ENCODE results near the gene GPSM1. TPM values are rescaled to one million over a fixed set of nuclear protein-coding genes. Genes with fewer than 3 reads are reported as not detected.

Gene GPSM1
- total and polyA plus RNA-seq, 9 of the 15 experiments (the other 6 are each of a cell fraction or from before 2014, with no cell fraction given), result 0.04 to 14.2 (median 3.1) TPM

GRCh38 chr9:136299541-136299940 is 27.8 kb upstream of the GPSM1 start (continued):
- no peak for TF ChIP-seq MGA (IDR thresholded peaks at IDR 0.05)
- TF ChIP-seq POLR2AphosphoS2 (IDR thresholded peaks at IDR 0.05; ENCODE audit: low read length), result no peak
- no peak for TF ChIP-seq ZNF778 (CRISPR knock-in tag; IDR thresholded peaks at IDR 0.05)

Data from K562 (cell line).